HUES48 (cell line): ENCODE results near the gene DNAH9.

Experiments used
- H3K27ac ChIP-seq: one replicate; pipeline ENCODE4 v1.7.0; 2013; ENCODE audit warnings: low read depth, low read length, inconsistent platforms
- H3K27me3 ChIP-seq: 2 replicates; pipeline ENCODE4 v1.6.1; 2013; ENCODE audit warnings: mild to moderate bottlenecking, low read length; ENCODE audit not compliant: control insufficient read depth, insufficient read depth
- H3K36me3 ChIP-seq: 2 replicates; pipeline ENCODE4 v1.6.1; 2013; ENCODE audit warnings: low read length; ENCODE audit not compliant: control insufficient read depth, insufficient read depth
- H3K4me1 ChIP-seq: 2 replicates; pipeline ENCODE4 v1.6.1; 2013; ENCODE audit warnings: mild to moderate bottlenecking, low read length; ENCODE audit not compliant: control insufficient read depth, insufficient read depth
- H3K4me3 ChIP-seq: 2 replicates; pipeline ENCODE4 v1.5.1; 2013; ENCODE audit warnings: mild to moderate bottlenecking, low read depth, low read length
- H3K9ac ChIP-seq: 2 replicates; pipeline ENCODE4 v1.6.1; 2013; ENCODE audit warnings: mild to moderate bottlenecking, low read depth, low read length, moderate library complexity
- H3K9me3 ChIP-seq: 2 replicates; pipeline ENCODE4 v1.6.1; 2013; ENCODE audit warnings: low read length; ENCODE audit not compliant: control insufficient read depth, insufficient read depth

Gene DNAH9

DNA sequence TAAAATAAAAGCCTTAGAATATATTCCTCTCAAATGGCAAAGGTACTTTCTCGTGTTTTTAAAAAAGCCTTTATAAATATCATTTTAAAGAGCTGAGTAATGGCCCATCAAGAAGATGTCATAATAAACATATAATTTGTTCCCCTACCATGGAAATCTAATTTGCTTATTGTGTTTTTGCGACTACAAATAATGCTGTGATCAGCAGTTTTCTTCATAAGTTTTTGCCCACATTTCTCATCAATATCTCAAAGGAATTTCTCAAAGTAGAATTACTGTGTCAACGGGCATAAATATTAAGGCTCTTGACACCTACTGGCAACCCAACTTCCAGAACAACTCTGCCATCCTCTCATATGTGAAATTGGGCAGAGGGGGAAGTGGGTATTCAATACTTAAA lies 381.5 kb downstream of the DNAH9 start:
- H3K4me3 ChIP-seq, result no peak overlapping the region
- H3K36me3 ChIP-seq, result peaks cover 31% of the 10 kb centered on the region
- no peak overlapping the region for H3K9ac ChIP-seq
- H3K27ac ChIP-seq, result no peak overlapping the region
- no peaks in the 10 kb centered on the region for H3K9me3 ChIP-seq
- no peaks in the 10 kb centered on the region for H3K27me3 ChIP-seq
- H3K4me1 ChIP-seq, result peaks cover 9% of the 10 kb centered on the region; the same call in 1 of the 2 replicates

DNA sequence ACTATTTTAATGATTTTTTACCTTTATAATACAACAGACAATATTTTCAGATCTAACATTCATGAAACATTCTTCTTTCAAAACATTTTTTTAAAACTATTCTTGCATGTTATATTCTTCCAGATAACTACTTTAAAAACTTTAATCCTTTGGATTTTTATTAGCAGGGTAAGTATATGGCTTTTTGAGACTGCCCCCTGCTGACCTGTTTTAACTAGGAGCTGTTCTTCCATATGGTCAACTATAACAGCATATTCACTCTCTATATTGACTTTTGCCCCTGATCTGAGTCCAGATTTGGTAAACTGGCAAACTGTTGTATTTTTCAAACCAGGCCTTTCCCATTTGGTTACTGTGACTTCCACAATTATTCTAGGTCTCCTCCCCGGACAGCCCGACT lies 382.5 kb downstream of the DNAH9 start:
- H3K27me3 ChIP-seq, result no peaks in the 10 kb centered on the region
- H3K4me3 ChIP-seq, result no peak overlapping the region
- H3K9ac ChIP-seq, result no peak overlapping the region
- peaks cover 31% of the 10 kb centered on the region for H3K36me3 ChIP-seq
- peaks cover 9% of the 10 kb centered on the region; the same call in 1 of the 2 replicates for H3K4me1 ChIP-seq
- no peaks in the 10 kb centered on the region for H3K9me3 ChIP-seq
- H3K27ac ChIP-seq, result no peak overlapping the region

DNA sequence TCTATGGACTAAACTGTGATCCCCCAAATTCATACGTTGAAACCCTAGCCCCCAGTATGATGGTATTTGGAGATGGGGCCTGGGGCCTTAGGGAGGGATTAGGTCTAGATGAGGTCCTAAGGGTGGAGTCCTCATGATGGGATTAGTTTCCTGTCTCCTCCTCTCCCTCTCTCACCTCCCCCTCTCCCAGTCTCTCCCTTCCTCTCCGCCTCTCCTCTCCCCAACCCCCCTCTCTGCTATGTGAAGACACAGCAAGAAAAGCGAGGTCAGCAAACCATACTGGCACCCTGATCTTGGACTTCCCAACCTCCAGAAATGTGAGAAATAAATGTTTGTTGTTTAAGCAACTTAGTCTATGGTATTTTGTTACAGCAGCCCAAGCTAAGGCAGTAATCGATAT lies 383.6 kb downstream of the DNAH9 start:
- no peaks in the 10 kb centered on the region for H3K27me3 ChIP-seq
- no peak overlapping the region for H3K27ac ChIP-seq
- H3K4me1 ChIP-seq, result peaks cover 11% of the 10 kb centered on the region
- no peaks in the 10 kb centered on the region for H3K9me3 ChIP-seq
- H3K4me3 ChIP-seq, result no peak overlapping the region
- peaks cover 31% of the 10 kb centered on the region for H3K36me3 ChIP-seq
- no peak overlapping the region for H3K9ac ChIP-seq

DNA sequence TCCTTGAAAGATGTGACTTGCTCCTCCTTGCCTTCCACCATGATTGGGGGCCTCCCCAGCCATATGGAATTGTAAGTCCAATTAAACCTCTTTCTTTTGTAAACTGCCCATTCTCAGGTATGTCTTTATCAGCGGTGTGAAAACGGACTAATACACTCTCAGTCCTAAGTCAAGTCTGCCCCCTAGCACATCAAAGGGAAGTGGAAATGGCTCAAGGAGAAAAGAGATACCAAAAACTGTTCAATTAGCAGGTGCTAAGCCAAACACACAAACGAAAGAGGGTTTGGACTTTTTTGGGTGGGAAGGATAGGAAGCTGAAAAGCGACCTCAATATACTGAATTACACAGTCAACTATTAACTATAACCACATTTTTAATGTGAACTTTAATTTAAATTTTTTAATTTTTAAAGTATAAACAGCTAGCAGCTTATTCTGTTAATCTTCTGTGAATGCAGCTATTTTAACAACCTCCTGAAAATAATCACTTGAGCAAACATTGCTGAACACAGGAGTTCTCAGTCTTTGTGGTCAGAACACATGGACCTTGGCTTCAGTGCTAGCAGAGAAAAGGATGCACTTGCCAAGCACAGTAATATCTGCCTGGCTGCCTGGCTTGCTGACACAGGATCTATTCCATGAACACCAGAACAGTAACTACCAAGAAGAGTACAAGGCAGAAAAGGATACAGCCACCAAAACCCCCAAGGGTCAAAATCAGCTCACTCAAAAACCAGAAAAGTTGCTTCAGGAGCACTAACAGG lies 388.1 kb downstream of the DNAH9 start:
- H3K9ac ChIP-seq, result no peak overlapping the region
- peaks cover 25% of the 10 kb centered on the region for H3K36me3 ChIP-seq
- no peaks in the 10 kb centered on the region for H3K27me3 ChIP-seq
- no peak overlapping the region for H3K4me3 ChIP-seq
- no peak overlapping the region for H3K27ac ChIP-seq
- no peaks in the 10 kb centered on the region for H3K9me3 ChIP-seq
- H3K4me1 ChIP-seq, result peaks cover 30% of the 10 kb centered on the region

DNA sequence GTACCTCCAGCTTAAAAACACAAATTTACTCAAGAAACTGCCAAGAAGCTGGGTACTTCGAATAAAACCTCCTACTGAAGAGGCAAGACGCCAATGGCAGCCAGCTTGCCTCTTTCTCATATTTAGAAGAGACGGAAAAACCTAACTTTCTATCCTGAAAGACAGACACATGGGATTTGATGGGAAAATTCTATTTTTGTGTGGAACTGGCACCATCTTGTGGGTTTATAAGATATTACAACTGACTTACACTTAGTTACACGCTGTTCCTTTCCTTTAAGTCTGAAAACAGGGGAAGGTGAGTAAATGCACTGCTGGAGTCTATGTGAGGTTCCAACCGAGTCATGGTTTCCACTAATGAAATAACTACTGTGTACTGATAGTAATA lies 388.7 kb downstream of the DNAH9 start:
- no peak overlapping the region for H3K4me3 ChIP-seq
- peaks cover 25% of the 10 kb centered on the region for H3K36me3 ChIP-seq
- H3K27me3 ChIP-seq, result no peaks in the 10 kb centered on the region
- no peaks in the 10 kb centered on the region for H3K9me3 ChIP-seq
- no peak overlapping the region for H3K9ac ChIP-seq
- peaks cover 36% of the 10 kb centered on the region for H3K4me1 ChIP-seq
- H3K27ac ChIP-seq, result no peak overlapping the region

DNA sequence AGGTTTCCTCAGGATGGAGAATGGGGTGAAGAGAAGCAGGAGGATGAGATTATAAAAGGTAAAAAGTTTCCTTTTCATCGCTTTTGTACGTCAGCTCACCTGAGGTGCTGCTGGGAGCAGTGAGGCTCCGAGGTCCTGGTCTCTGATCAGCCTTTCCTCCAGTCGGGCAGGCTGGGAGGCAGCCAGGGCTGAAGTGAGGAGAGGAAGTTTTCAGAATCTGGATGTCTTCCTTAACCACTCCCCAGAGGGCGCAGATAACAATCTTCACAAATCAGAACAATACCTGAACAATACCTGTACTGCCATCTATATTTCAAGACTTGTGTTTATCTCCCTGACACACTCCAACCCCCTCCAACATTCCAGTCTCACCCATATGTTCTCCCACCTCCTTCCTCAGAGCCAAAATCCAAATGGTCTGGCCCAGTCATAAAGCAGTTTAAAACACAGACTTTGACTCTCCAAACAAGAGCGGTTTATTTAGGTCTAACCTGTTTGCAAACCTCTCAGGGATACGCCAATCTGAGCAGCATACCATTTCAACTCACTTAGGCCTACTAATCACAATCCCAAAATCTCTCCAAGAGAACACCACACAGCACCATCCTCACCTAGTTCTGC lies 392.2 kb downstream of the DNAH9 start:
- Histone ChIP-seq H3K36me3 (peaks cover 18% of the 10 kb centered on the region), H3K27me3 (no peaks in the 10 kb centered on the region), H3K9ac (no peak overlapping the region), H3K9me3 (no peaks in the 10 kb centered on the region), H3K27ac (peak overlapping the region; percentile 46), H3K4me1 (peaks cover 33% of the 10 kb centered on the region), H3K4me3 (no peak overlapping the region)

DNA sequence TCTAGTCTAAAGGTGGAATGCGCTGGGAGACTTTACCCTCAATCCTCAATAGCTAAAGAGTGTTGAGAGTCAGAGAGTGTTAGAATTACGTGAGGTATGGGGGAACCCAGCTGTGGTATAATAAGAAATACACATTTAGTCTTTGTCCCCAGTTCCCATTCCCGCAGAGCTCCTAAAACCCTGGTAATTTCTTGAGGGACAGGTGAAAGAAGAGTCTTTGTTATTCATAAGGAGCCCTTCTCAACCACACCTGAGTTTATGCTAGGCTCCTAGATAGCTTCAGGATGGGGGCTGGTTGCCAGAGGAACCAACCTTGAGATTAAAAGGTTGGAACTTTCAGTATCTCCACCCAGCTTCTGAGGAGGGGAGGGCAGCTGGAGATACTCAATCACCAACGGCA lies 393.2 kb downstream of the DNAH9 start:
- Histone ChIP-seq H3K4me1 (peaks cover 40% of the 10 kb centered on the region), H3K36me3 (peaks cover 18% of the 10 kb centered on the region), H3K9me3 (no peaks in the 10 kb centered on the region), H3K27me3 (no peaks in the 10 kb centered on the region), H3K27ac (peak overlapping the region; percentile 46), H3K9ac (no peak overlapping the region), H3K4me3 (no peak overlapping the region)

DNA sequence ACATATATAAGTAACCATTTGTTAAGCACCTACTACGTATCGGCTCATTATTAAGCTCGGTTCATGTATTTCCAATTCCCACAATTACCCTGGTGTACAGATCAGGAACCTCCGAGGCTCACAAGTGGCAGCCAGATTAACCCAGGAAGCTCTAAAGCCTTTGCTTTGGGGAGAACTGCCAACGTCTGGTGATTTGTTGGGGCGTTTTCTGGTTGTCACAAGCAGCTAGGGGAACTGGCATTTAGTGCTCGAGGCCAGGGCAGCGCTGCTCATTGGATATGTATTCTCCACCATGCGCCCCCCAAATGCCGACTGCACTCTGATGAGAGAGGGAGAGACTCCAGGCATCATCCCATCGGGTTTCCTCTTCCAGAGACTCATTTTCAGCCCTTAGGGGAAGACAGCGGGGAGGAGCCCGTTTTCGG lies 398.5 kb downstream of the DNAH9 start:
- 0 out of 2 replicates have a peak, but pooled peaks cover 7% of the 10 kb centered on the region for H3K36me3 ChIP-seq
- peak overlapping the region; percentile 56 for H3K9ac ChIP-seq
- no peaks in the 10 kb centered on the region for H3K9me3 ChIP-seq
- peak overlapping the region; percentile 73 for H3K4me3 ChIP-seq
- peaks cover 16% of the 10 kb centered on the region for H3K4me1 ChIP-seq
- peak overlapping the region; percentile 93 for H3K27ac ChIP-seq
- no peaks in the 10 kb centered on the region for H3K27me3 ChIP-seq

DNA sequence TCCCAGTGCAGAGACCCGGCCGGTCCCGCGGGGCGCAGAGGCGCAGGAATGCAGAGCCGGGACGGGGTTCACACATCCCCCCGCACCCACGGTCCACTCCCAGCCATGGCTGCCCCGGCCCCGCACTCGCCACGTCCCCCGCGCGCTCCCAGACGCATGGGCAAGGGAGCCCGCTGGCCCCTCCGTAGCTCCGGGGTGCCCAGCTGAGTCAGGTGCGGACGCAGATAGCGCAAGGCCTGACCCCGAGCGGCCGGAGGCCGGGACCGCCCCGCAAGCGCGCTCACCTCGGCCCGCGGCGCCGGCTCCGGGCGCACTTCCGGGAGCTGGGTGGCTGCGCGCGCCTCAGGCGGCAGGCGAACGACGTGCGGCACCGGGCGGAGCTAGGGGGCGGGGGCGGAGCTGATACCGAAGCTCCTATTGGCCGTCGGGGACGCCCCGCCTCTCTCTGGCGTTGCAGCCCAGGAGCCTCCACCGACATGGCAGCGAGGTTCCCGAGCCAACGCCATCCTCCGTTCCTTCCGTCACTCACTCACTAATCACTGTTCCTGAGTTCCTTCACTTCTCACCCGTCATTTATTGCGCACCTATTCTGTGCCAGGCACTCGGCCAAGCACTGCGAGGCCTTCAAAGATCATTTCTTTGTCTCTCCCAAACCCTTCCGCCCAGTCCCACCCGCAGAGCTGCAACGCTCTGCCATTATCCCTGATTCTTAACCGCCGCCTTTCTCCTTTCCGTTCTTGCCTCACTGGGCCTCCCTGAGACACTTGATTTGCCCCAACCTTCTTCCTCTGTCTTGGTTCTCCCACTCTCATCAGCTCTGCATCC lies 399.1 kb downstream of the DNAH9 start, which contains the start of gene ZNF18:
Gene ZNF18 (minus strand): TSS at position 329 of the 825 bp plus-strand sequence. CDS start 4,646 bp downstream, outside the sequence.
- Histone ChIP-seq H3K9me3 (no peaks in the 10 kb centered on the region), H3K4me1 (peaks cover 13% of the 10 kb centered on the region; the same call in 1 of the 2 replicates), H3K27me3 (no peaks in the 10 kb centered on the region), H3K27ac (peak within 1 kb of the TSS; percentile 93), H3K36me3 (0 out of 2 replicates have a peak, but pooled peaks cover 4% of the 10 kb centered on the region), H3K4me3 (peak within 1 kb of the TSS; percentile 73), H3K9ac (peak within 1 kb of the TSS; percentile 81)

DNA sequence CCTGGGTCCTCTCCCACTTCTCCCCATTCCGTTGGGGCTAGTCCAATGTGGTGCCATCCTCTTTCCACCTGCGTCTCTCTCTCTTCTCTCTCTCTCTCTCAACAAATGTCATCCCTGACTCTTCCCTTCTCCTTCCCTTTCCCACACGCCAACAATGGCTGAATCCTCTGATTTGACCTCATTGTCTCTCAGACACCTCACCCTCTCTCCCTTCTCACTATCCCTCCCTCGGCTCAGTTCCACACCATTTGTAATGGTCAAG lies 399.6 kb downstream of the DNAH9 start:
- Histone ChIP-seq H3K9me3 (no peaks in the 10 kb centered on the region), H3K36me3 (no peaks in the 10 kb centered on the region), H3K27me3 (no peaks in the 10 kb centered on the region), H3K4me1 (peaks cover 13% of the 10 kb centered on the region; the same call in 1 of the 2 replicates), H3K4me3 (peak overlapping the region; percentile 73), H3K27ac (peak overlapping the region; percentile 93), H3K9ac (peak overlapping the region; percentile 81)

DNA sequence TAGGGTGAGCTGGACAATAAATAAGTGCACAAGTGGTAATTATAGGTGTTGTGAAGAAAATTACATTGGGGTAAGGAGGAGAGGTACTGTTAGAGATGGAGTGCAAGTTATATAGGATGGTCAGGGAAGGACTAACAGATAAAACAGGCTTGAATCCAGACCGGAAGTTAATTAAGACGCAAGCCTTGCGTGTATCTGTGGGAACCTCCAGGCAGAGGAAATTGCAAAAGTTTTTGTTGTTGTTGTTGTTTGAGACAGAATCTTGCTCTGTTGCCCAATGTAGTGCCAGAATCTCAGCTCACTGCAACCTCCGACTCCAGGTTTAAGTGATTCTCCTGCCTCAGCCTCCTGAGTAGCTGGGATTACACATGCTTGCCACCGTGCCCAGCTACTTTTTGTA lies 401.4 kb downstream of the DNAH9 start:
- H3K9me3 ChIP-seq, result no peaks in the 10 kb centered on the region
- no peaks in the 10 kb centered on the region for H3K27me3 ChIP-seq
- H3K36me3 ChIP-seq, result no peaks in the 10 kb centered on the region
- peaks cover 13% of the 10 kb centered on the region; the same call in 1 of the 2 replicates for H3K4me1 ChIP-seq
- H3K27ac ChIP-seq, result no peak overlapping the region
- H3K9ac ChIP-seq, result no peak overlapping the region
- H3K4me3 ChIP-seq, result no peak overlapping the region
